AG20443 (cell line): ENCODE data around the gene GNAZ.

Experiments
- DNase-seq: peaks from one replicate; pipeline ENCODE4 v3.0.0; 2012; ENCODE audit warnings: low spot score, mixed read lengths

The GNAZ gene

DNA sequence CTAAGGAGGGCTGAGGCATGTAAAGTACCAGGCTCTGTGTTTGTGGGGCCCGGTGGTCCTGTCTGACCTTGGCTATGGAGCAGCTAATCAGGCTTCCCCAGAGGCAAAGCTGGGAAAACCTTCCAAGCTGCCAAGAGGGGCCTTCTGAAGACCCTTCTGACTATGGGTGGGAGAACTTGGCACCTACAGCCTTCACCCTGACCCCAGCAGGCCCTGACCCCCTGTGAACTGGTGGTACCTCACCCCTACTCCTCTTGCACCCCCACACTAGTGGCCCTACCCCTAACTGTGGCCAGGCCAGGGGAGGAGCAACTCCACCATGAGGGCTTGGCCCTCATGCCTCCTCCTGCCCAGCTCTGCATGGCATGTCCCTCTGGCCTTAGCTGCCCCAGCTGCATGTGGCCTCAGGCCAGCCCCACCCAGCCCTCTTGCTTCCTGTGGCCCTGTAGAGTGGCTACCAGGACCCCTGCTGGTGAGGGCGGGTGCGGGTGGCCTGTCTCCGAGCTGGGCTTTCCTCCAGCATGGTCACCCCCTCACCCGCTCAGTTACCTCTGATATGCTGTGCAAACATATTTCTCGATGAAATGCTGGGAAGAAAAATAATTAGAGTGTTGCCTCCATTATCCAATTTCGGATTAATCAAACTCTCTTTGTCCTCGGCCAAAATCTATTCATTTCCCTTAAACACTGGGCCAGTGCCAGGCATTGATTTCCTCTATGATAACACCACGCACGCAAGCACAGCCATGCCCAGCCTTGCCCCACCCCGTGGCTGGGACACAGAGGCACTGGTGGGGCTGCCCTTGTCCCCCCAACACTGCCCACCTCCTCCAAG lies 7.5 kb downstream of the GNAZ start:
- DNase-seq = no peak

DNA sequence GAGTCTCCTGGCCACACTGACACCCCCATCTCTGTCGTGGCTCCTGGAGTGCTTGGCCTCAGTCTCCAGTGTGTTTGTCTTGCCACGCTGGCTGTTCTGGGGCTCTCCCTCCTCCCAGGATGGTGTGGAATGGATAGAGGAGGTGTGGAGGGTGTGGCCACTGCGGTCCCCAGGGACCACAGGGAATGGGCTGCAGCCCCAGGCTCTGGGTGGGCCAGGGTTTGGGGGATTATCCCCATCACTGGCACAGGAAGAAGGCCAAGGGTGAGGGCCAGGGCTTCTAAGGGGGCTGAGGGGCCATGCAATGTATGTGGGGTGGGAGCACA lies 8.1 kb downstream of the GNAZ start:
- no peak for DNase-seq

DNA sequence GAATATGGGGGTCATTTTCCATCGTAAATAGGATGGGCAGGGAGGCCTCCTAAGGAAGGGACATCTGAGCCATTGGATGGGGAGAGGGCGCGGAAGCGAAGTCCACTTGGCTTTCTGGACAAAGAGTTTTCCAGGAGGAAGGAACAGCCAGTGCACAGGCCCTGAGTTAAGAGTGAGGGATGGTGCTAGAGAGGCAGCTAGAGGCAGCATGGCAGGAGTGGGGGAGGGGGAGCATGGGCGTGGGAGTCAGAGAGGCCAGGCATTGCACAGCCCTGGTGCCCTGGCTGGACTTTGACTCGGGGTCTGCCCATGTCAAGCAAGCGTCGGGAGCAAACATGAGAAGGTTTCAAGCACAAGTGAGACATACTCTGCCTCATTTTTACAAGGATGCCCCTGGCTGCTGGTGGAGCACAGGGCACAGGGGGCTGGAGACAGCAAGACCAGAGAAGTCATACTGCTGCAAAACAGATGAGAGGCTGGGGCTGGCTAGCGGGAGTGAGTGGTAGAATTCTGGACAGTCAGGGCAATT lies 9.0 kb downstream of the GNAZ start:
- no peak for DNase-seq

DNA sequence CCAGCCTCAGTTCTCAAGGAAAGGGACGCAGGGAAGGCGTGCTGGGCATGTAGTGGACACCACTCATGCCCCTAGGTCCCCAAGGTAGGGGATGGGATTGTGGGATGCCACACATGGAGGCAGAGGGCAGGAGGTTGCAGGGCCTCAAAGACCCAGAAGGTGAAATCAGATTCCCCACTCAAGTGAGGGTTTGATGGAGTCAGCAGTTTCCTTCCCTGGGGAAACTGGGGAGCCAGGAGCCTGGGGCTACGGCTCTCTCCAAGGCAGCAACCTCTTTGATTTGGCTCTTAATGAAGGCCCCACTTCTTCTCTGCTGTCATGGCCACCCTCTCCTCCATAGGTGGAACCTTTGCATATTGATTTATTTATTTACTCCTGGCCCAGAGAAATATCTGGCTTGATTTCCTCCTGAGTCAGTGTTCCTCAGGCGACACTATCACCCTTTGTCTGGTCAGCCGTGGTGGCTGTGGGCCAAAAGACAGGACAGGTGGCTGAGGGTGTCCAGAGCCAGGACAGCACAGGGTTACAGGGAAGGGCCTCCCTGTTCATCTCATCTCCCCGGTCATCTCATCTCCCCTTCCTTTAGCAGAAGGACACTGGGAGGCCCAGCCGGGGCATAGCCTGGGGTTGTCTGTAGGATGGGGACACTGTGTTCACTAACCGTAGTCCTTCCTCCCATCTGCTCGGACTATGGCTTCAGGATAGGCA lies 9.6 kb downstream of the GNAZ start:
- no peak for DNase-seq

DNA sequence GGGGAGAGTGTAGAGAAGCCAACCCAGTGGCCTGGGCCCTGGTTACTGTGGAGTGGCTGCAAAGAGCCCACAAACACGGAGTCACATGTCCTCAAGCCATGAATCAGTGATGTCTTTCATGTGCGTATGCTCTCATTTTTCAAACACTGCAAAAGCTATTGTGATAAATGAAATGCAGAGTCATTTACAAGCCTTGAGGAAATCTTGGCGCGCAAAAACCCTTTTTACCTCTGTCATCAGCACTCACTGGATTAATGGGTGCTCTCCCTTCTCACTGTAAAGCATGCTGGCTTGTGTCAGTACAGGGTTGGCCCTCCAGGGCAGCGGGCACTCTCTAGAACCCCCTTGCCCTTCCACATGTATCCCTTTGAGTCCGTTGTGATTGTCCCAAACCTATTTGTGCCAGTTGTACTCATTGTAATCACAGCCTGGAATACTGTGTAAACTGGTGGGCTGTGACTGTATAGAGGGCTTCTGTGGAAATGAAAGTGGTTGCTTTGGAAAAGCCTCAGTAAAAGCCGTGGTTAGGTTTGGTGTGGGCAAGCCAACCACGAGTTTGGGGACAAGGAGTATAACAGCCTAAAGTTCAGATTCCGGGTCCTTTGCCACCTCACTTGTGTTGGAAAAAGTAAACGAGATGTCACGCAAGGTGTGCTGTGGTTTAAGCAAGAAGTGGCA lies 10.4 kb downstream of the GNAZ start:
- DNase-seq = no peak

DNA sequence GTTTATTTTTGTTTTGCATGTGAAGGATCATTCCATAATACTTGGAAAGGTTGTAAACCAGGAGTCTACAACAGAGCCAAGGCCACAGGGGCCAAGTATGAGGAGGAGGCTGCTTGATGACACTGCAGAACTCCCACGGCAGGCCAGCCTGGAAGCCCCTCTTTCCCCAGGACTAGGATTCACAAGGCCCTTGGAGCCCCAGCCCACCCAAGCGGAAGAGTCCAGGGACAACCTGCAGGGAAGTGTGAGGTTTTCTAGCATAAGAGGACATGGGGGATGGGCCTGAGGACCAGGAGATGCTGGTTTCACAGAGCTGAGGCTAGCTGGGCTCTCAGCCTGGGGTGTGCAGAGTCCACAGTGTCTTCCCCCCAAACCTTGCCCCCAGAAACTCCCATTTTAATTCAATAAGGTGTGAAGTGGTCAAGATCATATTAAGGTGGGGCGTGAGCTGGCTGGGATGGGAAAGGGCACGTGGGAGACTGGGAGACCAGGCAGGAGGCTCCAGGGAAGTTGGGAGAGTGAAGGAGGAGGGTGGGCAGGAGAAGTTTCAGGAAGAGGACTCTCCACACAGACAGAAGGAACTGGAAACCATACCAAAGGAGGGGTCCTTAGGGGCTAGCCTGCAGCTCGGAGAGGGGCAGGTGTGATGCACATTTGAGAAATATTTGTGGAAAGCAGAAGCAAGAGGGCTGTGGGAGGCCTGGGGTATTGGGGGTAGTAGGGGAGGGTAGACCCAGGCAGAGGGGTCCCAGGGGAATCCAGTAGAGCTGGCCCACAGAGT lies 12.4 kb downstream of the GNAZ start:
- no peak for DNase-seq

DNA sequence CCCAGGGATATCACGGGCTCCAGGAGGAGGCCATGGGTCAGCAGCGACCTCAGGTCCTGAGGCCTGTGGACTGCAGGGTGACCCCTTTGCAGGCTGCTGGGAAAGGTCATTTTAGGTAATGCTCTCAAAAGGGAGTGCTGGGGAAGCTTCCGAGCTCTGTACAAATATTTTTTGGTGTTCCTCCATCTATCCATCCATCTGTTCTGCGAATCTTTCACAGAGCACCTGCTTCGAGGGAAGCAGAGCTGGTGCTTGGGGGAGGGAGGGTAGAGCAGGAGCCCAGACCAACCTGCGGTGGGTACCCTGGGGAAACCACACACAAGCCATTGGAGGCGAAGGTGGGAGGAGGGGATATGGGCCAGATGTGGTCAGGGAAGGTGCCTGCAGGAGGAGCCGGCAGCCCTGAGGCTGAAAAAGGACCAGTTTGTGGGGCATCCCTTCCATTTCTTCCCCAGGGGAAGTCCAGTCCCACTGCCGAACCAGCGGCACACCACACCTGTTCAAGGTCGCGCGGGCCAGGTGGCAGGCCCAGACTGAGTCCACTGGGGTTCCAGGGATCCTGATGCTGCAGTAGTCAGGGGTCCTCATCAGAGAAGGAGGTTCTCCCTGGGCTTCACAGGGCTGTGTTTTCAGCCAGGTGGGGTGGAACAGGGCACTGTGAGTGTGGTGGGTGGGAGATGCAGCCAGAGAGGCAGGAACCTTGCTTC lies 13.1 kb downstream of the GNAZ start:
- no peak for DNase-seq

DNA sequence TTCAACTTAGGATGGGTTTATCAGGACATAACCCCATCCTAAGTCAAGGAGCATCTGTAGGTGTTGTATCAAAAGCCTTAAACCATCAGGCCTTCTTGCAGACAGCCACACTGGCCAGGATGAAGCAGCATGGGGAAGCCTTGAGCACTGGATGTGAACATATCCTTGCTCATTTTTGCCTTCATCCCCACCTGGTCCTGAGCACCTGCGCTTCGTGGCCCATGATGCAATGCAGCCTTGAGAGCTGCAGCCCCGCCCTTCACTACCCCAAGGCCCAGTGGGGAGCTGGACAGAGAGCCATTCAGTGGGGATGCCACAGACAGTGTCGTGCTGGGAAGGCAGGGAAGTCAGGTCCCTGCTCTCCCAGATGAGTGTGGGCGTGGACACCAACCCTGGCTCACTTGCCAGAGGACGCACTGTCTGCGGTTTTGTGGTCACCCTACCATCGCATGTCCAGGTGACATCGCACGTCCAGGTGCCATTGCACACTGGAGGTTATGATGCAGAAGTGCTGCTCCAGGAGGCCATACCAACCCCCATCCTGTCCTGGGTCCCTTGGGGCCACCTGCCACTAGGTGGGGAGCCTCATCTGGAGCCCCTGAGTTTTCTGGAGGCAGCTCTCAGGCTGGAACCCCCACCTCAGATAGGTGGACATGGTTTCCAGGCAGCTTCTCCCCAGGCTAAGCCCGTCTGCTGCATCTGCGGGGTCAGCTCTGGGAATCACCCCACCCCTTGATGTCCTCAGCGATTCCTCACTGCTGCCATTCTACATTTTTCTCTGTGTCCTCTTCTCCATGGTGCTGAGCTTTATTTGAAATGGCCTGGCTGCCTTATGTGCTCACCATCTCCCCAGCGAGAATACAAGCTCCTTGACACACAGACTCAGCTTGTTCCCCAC lies 14.4 kb downstream of the GNAZ start:
- DNase-seq = no peak

DNA sequence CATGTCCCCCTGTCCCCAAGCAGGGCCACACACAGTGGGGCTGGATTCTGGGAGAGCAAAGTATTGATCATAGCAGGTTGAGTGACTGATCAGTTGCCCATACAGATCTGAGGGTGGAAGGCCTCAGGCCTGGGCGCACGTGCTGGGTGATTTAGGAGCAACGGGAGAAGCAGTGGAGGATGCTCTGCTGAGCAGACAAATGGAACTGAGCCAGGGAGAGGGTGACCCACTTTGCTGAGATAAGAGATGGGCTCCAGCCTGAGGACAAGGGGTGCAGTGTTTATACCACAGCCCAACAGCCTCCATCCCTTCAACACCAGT lies 15.0 kb downstream of the GNAZ start:
- no peak for DNase-seq

DNA sequence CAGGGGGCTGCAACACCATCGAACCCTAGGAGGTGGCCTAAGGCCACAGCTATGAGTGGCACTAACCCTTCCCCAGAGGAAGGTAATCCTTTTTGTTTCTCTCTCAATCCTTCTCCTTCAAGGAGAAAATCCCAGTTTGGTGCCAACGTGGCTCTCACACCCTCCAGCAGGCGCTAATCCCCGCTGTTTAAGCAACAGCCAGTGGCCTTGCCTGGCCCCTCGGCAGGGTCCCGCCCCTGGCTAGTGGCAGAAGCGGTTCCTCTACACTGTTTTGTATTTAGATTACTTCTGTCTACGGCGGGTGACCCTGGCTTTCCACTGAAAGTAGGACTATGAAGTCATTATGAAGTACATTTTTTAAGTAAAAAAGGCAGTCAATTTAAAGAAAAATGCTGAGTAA lies 15.5 kb downstream of the GNAZ start:
- DNase-seq = no peak

DNA sequence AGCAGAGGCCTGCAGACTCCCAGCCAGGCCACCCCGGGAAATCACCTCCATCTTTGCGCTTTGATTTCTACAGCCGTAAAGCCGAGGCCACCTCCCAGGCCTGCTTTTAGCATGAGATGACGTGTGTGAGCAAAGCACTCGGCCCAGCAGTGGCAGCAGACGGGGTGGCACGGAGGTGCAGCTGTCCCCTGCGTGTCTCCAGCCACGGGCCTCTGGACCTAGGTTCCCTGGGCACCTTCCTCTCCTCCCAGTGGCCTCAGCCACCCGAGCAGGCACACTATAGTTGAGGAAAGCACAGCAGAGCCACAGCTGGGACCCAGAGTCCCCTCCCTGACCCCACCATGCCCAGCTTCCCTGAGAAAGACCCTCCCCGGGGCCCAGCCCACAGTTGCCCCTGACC lies 15.9 kb downstream of the GNAZ start:
- DNase-seq = no peak

DNA sequence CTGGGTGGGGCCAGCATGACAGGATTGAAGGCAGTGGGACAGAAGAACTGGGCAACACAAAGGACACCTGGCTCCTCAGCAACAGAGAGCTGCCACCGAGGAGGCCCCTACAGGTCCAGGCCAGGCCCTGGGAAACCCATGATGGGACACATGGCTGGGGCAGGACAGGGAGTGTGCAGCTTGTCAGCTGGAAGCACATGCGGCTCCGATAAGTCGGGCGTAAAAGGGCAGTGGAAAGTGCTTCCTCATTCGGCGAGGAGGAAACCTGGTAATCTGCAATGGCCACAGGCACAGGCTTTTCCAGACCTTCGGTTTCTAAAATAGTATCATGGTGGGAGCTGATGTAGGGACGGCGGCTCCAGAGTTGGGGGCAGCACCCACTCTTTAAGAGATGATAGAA lies 16.5 kb downstream of the GNAZ start:
- no peak for DNase-seq

DNA sequence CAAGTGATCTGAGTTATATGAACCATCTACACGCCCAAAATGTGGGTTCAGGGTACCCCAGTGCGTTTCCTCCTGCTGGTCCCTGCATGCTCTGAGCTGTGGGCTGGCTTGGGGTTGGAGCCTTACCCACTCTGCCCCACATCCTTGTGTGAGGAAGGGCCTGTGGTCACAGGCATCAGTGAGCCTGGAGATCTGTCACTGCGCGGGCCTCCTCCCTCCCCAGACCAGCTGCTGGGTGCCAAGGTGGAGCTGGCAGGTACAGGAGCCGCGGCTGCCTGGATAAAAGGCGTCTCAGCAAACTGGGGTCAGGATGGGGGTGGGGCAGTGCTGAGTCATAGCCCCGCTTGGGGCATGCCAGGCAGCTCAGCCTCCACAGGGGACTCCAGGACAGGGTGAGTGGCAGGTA lies 17.9 kb downstream of the GNAZ start:
- no peak for DNase-seq

DNA sequence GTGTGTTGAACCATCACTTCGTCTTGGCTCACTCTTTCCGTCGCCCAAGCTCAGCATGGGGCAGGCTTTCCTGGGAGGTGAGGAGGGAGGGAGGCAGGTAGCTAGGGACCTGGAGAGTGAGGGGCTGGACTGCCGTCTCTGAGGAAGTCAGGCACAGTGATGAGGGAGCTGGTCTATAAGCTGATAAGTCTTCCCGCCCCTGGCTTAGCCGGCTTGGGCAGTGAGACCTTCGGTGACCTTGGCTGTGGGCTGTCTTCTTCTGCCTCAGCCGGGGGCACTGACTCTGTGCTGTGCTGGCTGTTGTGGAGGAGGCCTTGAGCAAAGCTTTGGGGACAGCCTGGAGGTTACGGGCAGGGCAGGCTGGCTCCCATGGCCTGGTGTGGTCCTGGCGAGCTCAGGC lies 18.7 kb downstream of the GNAZ start:
- DNase-seq = no peak

DNA sequence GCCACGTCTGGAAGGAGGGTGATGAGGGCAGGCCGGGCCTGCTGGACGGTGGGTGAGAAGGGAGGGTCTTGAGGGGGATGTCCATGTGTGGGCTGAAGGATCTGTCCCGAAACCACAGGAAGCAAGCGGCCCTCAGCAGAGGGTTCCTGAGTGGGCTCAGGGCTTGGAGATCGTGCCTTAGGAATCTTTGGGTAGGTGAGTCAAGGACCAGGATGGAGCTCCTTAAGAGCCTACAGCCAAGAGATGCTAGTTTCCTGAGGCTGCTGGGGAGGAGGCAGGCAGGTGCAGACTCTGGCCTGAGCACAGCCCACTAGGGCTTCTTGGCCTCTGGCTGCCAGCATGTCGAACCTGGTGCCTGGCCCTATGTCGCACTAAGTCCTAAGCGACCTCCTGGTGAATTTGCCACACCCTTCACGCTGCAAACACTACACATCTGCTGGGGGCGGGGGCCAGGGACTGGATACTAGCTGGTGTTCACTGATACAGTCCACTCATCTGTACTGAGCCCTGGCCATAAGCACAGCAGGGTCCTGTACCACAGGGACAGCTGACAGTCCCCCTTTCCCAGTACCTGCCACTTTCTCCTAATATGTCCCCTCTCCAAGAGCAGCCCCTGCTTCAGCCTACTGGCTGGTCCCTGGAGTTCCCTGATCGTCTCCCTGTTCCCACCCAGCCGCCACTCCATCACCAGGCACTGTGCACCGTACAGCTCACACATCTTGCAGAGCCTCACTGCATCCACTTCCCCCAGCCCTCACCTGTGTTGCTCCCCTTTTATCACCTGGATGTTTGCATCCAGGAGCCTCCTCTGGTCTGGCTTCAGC lies 19.5 kb downstream of the GNAZ start:
- DNase-seq = no peak

DNA sequence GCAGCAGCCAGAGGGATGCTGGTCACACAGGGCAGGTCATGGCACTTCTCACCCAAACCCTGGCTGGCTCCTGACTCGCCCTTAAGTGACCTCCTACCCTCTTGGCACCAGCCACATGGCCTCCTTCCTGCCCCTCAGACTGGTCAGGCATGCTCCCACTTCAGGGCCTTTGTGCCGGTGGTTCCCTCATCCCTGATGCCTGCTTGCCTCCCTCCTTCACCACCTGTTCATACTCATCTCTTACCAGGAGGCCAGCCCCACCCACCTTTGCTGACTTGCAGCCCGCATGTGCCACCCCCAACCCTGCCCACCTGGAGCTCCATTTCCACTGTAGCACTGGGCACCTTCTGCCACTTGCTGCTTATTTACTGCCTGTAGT lies 20.1 kb downstream of the GNAZ start:
- DNase-seq = no peak

DNA sequence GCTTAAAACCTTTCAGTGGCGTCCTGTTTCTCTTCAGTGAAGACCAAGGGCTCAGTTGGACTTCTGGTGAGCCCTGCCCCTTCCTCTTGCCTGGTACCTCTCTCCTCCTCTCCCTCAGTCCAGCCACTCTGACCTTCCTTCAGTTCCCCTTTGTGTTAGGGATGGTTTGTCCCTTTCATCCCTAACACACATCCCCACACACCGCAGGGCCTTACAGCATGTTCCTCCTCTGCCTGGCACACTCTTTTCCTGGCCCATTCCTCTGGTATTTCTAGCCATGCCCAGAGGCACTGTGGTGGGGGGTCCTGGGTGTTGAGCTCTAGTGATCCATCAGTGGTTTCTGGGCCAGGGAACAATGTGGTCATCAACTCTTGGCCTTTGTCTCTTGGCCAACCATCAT lies 21.4 kb downstream of the GNAZ start:
- no peak for DNase-seq

DNA sequence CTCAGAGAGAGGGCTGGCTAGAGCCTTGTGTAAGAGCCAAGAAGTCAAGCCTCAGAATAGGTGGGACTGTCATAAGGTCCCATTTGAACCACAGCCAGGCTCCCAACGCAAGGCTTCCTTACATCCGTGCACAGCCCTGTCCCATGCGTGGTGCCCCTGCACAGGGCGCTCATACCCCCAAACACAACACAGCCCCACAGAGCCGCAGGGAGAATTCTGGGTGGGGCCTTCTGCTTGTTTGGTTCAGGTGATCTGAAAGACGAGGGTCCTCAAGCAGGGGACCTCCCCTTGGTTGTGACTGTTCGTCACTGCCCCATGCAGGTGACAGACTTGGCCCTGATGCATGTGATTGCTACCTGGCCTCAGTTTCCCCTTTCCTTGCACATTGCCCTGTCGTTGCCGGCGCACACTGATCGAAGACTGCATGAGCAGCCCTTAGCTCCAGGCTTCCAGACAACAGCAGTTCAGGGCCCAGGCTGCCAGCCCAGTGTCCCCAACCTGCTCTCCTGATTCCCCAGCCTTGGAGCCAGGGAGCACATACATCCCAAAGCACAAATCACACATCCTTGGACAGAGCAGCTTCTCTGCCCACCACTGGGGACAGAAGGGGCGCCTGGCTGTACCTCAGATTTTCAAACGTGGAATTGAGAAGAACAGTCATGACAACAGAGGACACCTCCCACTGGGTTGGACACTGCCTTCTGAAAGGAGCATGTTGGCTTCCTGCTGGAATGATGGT lies 22.1 kb downstream of the GNAZ start:
- no peak for DNase-seq
